Smooth muscle cell (in vitro differentiated cells): ENCODE data around the gene UNC119. TPM values are rescaled to one million over a fixed set of nuclear protein-coding genes. Genes with fewer than 3 reads are reported as not detected.

Experiments used
- polyA plus RNA-seq: library from polyadenylated mRNA; unstranded; fragments of >200 nt; fragmentation: Nextera tagmentation; extraction: Ambion mirVana; gene quantifications from 2 replicates; pipeline ENCODE4 v1.2.1, GENCODE V29; 2016
- total RNA-seq: library from RNA; depleted of rRNA; stranded (reverse); fragments of >200 nt; gene quantifications from 2 replicates; pipeline ENCODE4 v1.2.3, GENCODE V29; 2014

The UNC119 gene
- total and polyA plus RNA-seq, 2 experiments from 2014 or later, result 35.9 to 46.9 TPM

Other genes starting within 250 kb of the UNC119 start
- 11.2 and 12.1 TPM in 2 replicates for gene TMEM97, start 233.4 kb downstream of the UNC119 start, total RNA-seq
- gene TMEM97, start 233.4 kb downstream of the UNC119 start, polyA plus RNA-seq, result 15.8 and 17.2 TPM in 2 replicates
- 49.8 and 102 TPM in 2 replicates for gene IFT20, start 217.2 kb downstream of the UNC119 start, total RNA-seq
- 83.8 and 88.9 TPM in 2 replicates for gene IFT20, start 217.2 kb downstream of the UNC119 start, polyA plus RNA-seq
- 81.0 and 89.9 TPM in 2 replicates for gene TNFAIP1, start 216.9 kb downstream of the UNC119 start, total RNA-seq
- gene TNFAIP1, start 216.9 kb downstream of the UNC119 start, polyA plus RNA-seq, result 75.0 and 82.4 TPM in 2 replicates
- gene POLDIP2, start 195.1 kb downstream of the UNC119 start, total RNA-seq, result 52.6 and 55.0 TPM in 2 replicates
- 82.9 and 83.2 TPM in 2 replicates for gene POLDIP2, start 195.1 kb downstream of the UNC119 start, polyA plus RNA-seq
- gene SEBOX, start 187.4 kb downstream of the UNC119 start, total RNA-seq, result not detected in 2 replicates
- not detected in 2 replicates for gene SEBOX, start 187.4 kb downstream of the UNC119 start, polyA plus RNA-seq
- 60.3 and 90.5 TPM in 2 replicates for gene VTN, start 182.3 kb downstream of the UNC119 start, total RNA-seq
- 71.2 and 90.3 TPM in 2 replicates for gene VTN, start 182.3 kb downstream of the UNC119 start, polyA plus RNA-seq
- 8.2 and 13.4 TPM in 2 replicates for gene SARM1, start 180.9 kb downstream of the UNC119 start, total RNA-seq
- 8.3 and 8.7 TPM in 2 replicates for gene SARM1, start 180.9 kb downstream of the UNC119 start, polyA plus RNA-seq
- gene SLC46A1, start 146.4 kb downstream of the UNC119 start, total RNA-seq, result 5.1 and 20.9 TPM in 2 replicates
- 7.0 and 10.3 TPM in 2 replicates for gene SLC46A1, start 146.4 kb downstream of the UNC119 start, polyA plus RNA-seq
- not detected in 2 replicates for gene SLC13A2, start 79.0 kb downstream of the UNC119 start, total RNA-seq
- not detected in 2 replicates for gene SLC13A2, start 79.0 kb downstream of the UNC119 start, polyA plus RNA-seq
- 0.36 TPM in 1 of 2 replicates, not detected in the other for gene FOXN1, start 46.3 kb downstream of the UNC119 start, total RNA-seq
- gene FOXN1, start 46.3 kb downstream of the UNC119 start, polyA plus RNA-seq, result not detected in 2 replicates
- gene PIGS, start 18.9 kb upstream of the UNC119 start, total RNA-seq, result 27.4 and 61.3 TPM in 2 replicates
- 69.2 and 75.4 TPM in 2 replicates for gene PIGS, start 18.9 kb upstream of the UNC119 start, polyA plus RNA-seq
- gene ALDOC, start 24.3 kb upstream of the UNC119 start, total RNA-seq, result 72.6 and 106 TPM in 2 replicates
- 61.7 and 71.5 TPM in 2 replicates for gene ALDOC, start 24.3 kb upstream of the UNC119 start, polyA plus RNA-seq
- 13.9 and 21.3 TPM in 2 replicates for gene SPAG5, start 46.4 kb upstream of the UNC119 start, total RNA-seq
- 19.8 and 23.7 TPM in 2 replicates for gene SPAG5, start 46.4 kb upstream of the UNC119 start, polyA plus RNA-seq
- gene RSKR, start 61.6 kb upstream of the UNC119 start, total RNA-seq, result 2.2 and 3.8 TPM in 2 replicates
- 2.0 and 2.3 TPM in 2 replicates for gene RSKR, start 61.6 kb upstream of the UNC119 start, polyA plus RNA-seq
- gene BLTP2, start 92.5 kb upstream of the UNC119 start, total RNA-seq, result 63.5 and 93.3 TPM in 2 replicates
- gene BLTP2, start 92.5 kb upstream of the UNC119 start, polyA plus RNA-seq, result 35.1 and 37.1 TPM in 2 replicates
- gene SDF2, start 109.3 kb upstream of the UNC119 start, total RNA-seq, result 78.8 and 88.6 TPM in 2 replicates
- 87.9 and 96.5 TPM in 2 replicates for gene SDF2, start 109.3 kb upstream of the UNC119 start, polyA plus RNA-seq
- 48.5 and 64.0 TPM in 2 replicates for gene SUPT6H, start 109.6 kb upstream of the UNC119 start, total RNA-seq
- 22.4 and 26.1 TPM in 2 replicates for gene SUPT6H, start 109.6 kb upstream of the UNC119 start, polyA plus RNA-seq
- gene PROCA1, start 159.3 kb upstream of the UNC119 start, total RNA-seq, result 1.9 and 3.0 TPM in 2 replicates
- 1.8 and 3.0 TPM in 2 replicates for gene PROCA1, start 159.3 kb upstream of the UNC119 start, polyA plus RNA-seq
- 141 and 208 TPM in 2 replicates for gene RAB34, start 165.2 kb upstream of the UNC119 start, total RNA-seq
- 256 and 289 TPM in 2 replicates for gene RAB34, start 165.2 kb upstream of the UNC119 start, polyA plus RNA-seq
- gene RPL23A, start 167.4 kb upstream of the UNC119 start, total RNA-seq, result 626 and 629 TPM in 2 replicates
- gene RPL23A, start 167.4 kb upstream of the UNC119 start, polyA plus RNA-seq, result 1,149 and 1,234 TPM in 2 replicates
- gene TLCD1, start 173.6 kb upstream of the UNC119 start, total RNA-seq, result 14.7 and 21.9 TPM in 2 replicates
- gene TLCD1, start 173.6 kb upstream of the UNC119 start, polyA plus RNA-seq, result 11.2 and 15.6 TPM in 2 replicates
- gene NEK8, start 176.2 kb upstream of the UNC119 start, total RNA-seq, result 1.2 and 2.8 TPM in 2 replicates
- 4.6 TPM in 2 replicates for gene NEK8, start 176.2 kb upstream of the UNC119 start, polyA plus RNA-seq
- gene TRAF4, start 191.4 kb upstream of the UNC119 start, total RNA-seq, result 82.1 and 97.0 TPM in 2 replicates
- 47.5 and 55.2 TPM in 2 replicates for gene TRAF4, start 191.4 kb upstream of the UNC119 start, polyA plus RNA-seq